ENCODE results near the gene TMOD1. TPM values are rescaled to one million over a fixed set of nuclear protein-coding genes. Genes with fewer than 3 reads are reported as not detected.

TMOD1 gene
- total and polyA plus RNA-seq, 4 donors: 2.4 to 7.9 (median 5.2) TPM

- Histone ChIP-seq H3K4me3 (no peak overlapping the region), H3K9me3 (ENCODE audit: control insufficient read depth in 4 of 4, insufficient read depth in 3 of 4, low read length in 3 of 4) (no peaks in the 10 kb centered on the region), H3K9ac (ENCODE audit: insufficient read depth in 1 of 2, low read length in 2 of 2) (no peak overlapping the region), H3K36me3 (ENCODE audit: control insufficient read depth in 4 of 4, insufficient read depth in 4 of 4, low read length in 4 of 4) (peaks cover 0 to 17% (median 7%) of the 10 kb centered on the region in 4 donors), H3K27me3 (ENCODE audit: control insufficient read depth in 3 of 3, insufficient read depth in 3 of 3, low read length in 2 of 3) (no peaks in the 10 kb centered on the region), H3K27ac (ENCODE audit: low read depth in 1 of 2, low read length in 1 of 2) (peak overlapping the region in 1 of 2 donors; percentile 7), H3K4me1 (ENCODE audit: control insufficient read depth in 5 of 5, insufficient read depth in 5 of 5, low read length in 5 of 5) (peaks cover 0 to 26% (median 7%) of the 10 kb centered on the region in 5 donors)
- no peak for ATAC-seq (ENCODE audit: insufficient read depth, low FRiP score)
- TF ChIP-seq CTCF (IDR thresholded peaks at IDR 0.05; ENCODE audit: control extremely low read depth, extremely low read depth): no peak
- DNase-seq: no peak
Measured at GRCh38 chr9:97629156-97629555, 127.7 kb downstream of the TMOD1 start.

GRCh38 chr9:97630591-97630990 lies 129.1 kb downstream of the TMOD1 start:
- H3K27ac ChIP-seq (ENCODE audit: low read depth in 1 of 2, low read length in 1 of 2): no peak overlapping the region
- H3K4me1 ChIP-seq (ENCODE audit: control insufficient read depth in 5 of 5, insufficient read depth in 5 of 5, low read length in 5 of 5): peaks cover 0 to 32% (median 15%) of the 10 kb centered on the region in 5 donors
- ATAC-seq (ENCODE audit: insufficient read depth, low FRiP score) (no peak), DNase-seq (no peak)
- H3K27me3 ChIP-seq (ENCODE audit: control insufficient read depth in 3 of 3, insufficient read depth in 3 of 3, low read length in 2 of 3): no peaks in the 10 kb centered on the region
- H3K36me3 ChIP-seq (ENCODE audit: control insufficient read depth in 4 of 4, insufficient read depth in 4 of 4, low read length in 4 of 4): peaks cover 0 to 3% (median under 1%) of the 10 kb centered on the region in 4 donors
- no peak overlapping the region for H3K9ac ChIP-seq (ENCODE audit: insufficient read depth in 1 of 2, low read length in 2 of 2)
- no peak for TF ChIP-seq CTCF (IDR thresholded peaks at IDR 0.05; ENCODE audit: control extremely low read depth, extremely low read depth)
- no peaks in the 10 kb centered on the region for H3K9me3 ChIP-seq (ENCODE audit: control insufficient read depth in 4 of 4, insufficient read depth in 3 of 4, low read length in 3 of 4)
- H3K4me3 ChIP-seq: no peak overlapping the region

GRCh38 chr9:97632248-97632984 lies 130.9 kb downstream of the TMOD1 start:
- 2% methylated on average over 27 of the region's 27 CpGs for WGBS, 2 donors
- Histone ChIP-seq H3K4me3 (peak overlapping the region; percentile 47), H3K9me3 (ENCODE audit: control insufficient read depth in 4 of 4, insufficient read depth in 3 of 4, low read length in 3 of 4) (no peaks in the 10 kb centered on the region), H3K4me1 (ENCODE audit: control insufficient read depth in 5 of 5, insufficient read depth in 5 of 5, low read length in 5 of 5) (peaks cover 0 to 34% (median 21%) of the 10 kb centered on the region in 5 donors), H3K9ac (ENCODE audit: insufficient read depth in 1 of 2, low read length in 2 of 2) (peak overlapping the region; percentile 98), H3K27me3 (ENCODE audit: control insufficient read depth in 3 of 3, insufficient read depth in 3 of 3, low read length in 2 of 3) (no peaks in the 10 kb centered on the region), H3K36me3 (ENCODE audit: control insufficient read depth in 4 of 4, insufficient read depth in 4 of 4, low read length in 4 of 4) (no peaks in the 10 kb centered on the region), H3K27ac (ENCODE audit: low read depth in 1 of 2, low read length in 1 of 2) (peak overlapping the region; percentile 99)
- DNase-seq: peak in 2 of 3 donors; percentile 83 to 93
- TF ChIP-seq CTCF (IDR thresholded peaks at IDR 0.05; ENCODE audit: control extremely low read depth, extremely low read depth): no peak
- ATAC-seq (ENCODE audit: insufficient read depth, low FRiP score): peak; percentile 13

Data from lung (tissue), 12 donors.